GM21717 (cell line): Measurements from ENCODE around the gene SAMD4A.

Experiments
- ATAC-seq: cut with Tn5 transposase; IDR thresholded peaks from one replicate; pipeline ENCODE4 v1.9.1; 2021; ENCODE audit warnings: mild to moderate bottlenecking, moderate library complexity; ENCODE audit not compliant: unreplicated experiment

SAMD4A gene

GRCh38 chr14:54840798-54841197 is 273.9 kb downstream of the SAMD4A start:
- ATAC-seq = no peak
